ENCODE results near the gene WIZ. TPM values are rescaled to one million over a fixed set of nuclear protein-coding genes. Genes with fewer than 3 reads are reported as not detected.

Gene WIZ
- total RNA-seq, 1 experiment from 2014 or later = 11.6 TPM

Other genes starting within 250 kb of the WIZ start
- 25.4 and 33.1 TPM in 2 replicates for gene NOTCH3, start 249.0 kb downstream of the WIZ start, total RNA-seq (2014; rRNA removed; shearing (Covaris generic))
- 0.08 TPM in 1 of 2 replicates, not detected in the other for gene EPHX3, start 217.5 kb downstream of the WIZ start, total RNA-seq (2014; rRNA removed; shearing (Covaris generic))
- gene BRD4, start 117.4 kb downstream of the WIZ start, total RNA-seq (2014; rRNA removed; shearing (Covaris generic)) = 14.5 and 15.8 TPM in 2 replicates
- 10.9 and 27.5 TPM in 2 replicates for gene AKAP8, start 70.2 kb downstream of the WIZ start, total RNA-seq (2014; rRNA removed; shearing (Covaris generic))
- gene AKAP8L, start 31.0 kb downstream of the WIZ start, total RNA-seq (2014; rRNA removed; shearing (Covaris generic)) = 76.3 and 82.0 TPM in 2 replicates
- gene RASAL3, start 14.6 kb upstream of the WIZ start, total RNA-seq (2014; rRNA removed; shearing (Covaris generic)) = not detected in 2 replicates
- gene PGLYRP2, start 29.5 kb upstream of the WIZ start, total RNA-seq (2014; rRNA removed; shearing (Covaris generic)) = not detected in 2 replicates
- gene CYP4F22, start 58.6 kb upstream of the WIZ start, total RNA-seq (2014; rRNA removed; shearing (Covaris generic)) = not detected in 2 replicates
- not detected in 2 replicates for gene CYP4F8, start 165.3 kb upstream of the WIZ start, total RNA-seq (2014; rRNA removed; shearing (Covaris generic))
- gene CYP4F3, start 190.9 kb upstream of the WIZ start, total RNA-seq (2014; rRNA removed; shearing (Covaris generic)) = not detected in 2 replicates
- not detected in 2 replicates for gene CYP4F12, start 223.1 kb upstream of the WIZ start, total RNA-seq (2014; rRNA removed; shearing (Covaris generic))

All from SJSA1 (cell line).